GM12872 (cell line): Measurements from ENCODE around the gene PLD6.

ENCODE experiments used
- CTCF ChIP-seq: IDR thresholded peaks from 3 replicates; pipeline ENCODE4 v1.5.1; 2011; ENCODE audit warnings: low read depth, mild to moderate bottlenecking, low read length, moderate library complexity; ENCODE audit not compliant: insufficient read depth

The PLD6 gene

DNA sequence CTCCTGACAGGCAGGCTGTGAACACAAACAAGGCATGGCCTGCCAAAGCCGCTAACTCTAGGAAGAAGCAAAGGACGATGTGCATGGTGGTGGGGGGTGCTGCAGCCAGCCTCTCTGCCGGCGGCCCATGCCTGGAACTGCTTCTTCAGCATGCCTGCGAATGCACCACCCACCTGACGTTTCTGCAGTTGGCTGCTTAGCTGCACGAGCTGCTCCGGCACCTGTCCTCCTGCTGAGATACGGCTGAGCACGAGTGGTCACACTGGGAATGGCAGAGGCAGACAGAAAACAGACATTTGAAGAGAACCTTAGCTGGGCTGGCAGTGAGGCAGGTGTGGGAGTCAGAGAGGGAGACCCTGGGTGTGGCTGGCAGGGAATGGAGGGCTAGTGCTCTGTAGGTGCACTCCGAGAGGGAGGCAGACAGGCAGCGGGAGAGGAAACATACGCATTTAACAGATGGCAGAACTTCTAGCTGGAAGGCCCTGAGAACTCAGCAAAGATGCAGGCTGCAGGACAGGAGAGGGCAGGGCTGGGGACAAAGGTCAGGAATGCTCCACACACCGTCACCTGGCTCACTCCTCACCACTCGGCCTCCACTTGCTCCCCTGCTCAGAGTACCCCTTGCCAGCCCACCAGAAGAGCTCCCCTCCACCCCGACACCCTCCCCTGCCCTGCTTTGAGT is 25.6 kb upstream of the PLD6 start:
- no peak for TF ChIP-seq CTCF

- TF ChIP-seq CTCF: no peak
Observed at GRCh38 chr17:17229416-17230384, 23.6 kb upstream of the PLD6 start.

- no peak for TF ChIP-seq CTCF
Observed at GRCh38 chr17:17228521-17229279, 22.6 kb upstream of the PLD6 start.

DNA sequence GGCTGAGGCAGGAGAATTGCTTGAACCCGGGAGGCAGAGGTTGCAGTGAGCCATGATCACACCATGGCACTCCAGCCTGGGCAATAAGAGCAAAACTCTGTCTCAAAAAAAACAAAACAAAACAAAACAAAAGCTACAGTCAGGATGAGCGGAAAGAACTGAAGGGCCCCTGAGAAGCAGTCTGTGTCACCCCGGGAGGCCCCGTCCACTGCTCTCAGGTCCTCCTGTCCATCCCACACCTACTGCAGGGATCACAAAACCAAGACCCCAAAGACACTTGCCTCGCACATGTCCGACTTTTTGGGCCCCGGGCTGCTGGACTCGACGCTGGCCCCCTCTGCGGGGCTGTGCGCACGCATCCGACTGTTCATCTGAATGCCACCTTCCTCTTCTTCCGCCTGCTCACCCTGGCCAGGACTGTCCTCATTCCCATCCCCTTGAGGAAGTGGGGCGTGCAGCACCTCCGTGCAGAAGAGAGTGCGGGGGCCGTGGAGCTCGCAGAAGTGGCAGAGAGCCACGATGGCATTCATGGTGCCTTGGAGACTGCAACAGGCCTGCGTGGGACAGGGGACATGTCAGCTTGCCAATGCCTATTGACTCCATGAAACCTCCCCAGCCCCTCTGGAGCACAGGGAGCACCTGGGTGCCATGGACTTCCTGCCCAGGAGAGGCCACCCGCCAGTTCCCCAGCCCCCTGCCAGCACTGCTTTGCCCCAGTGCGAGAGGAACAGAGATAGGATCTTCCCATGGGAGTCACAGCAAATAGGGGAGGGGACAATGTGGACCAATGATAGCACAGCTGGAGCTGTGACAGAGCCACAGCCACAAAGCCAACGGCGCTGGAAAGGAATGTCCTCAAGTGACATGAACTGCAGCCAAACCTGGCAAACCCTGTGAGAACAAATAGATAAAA is 21.7 kb upstream of the PLD6 start:
- no peak for TF ChIP-seq CTCF

GRCh38 chr17:17226451-17227265 is 20.5 kb upstream of the PLD6 start:
- TF ChIP-seq CTCF: no peak

- no peak for TF ChIP-seq CTCF
Observed at GRCh38 chr17:17225901-17226300, 19.8 kb upstream of the PLD6 start.
